Colonic mucosa (tissue), 4 donors: Measurements from ENCODE around the gene IQGAP2. TPM values are rescaled to one million over a fixed set of nuclear protein-coding genes. Genes with fewer than 3 reads are reported as not detected.
A peak's percentile ranks its signal among the peaks of the same experiment; 100 is the strongest.

Experiments
- DNase-seq: peaks from one replicate; pipeline ENCODE4 v3.0.0-alpha.2; 2020
- H3K27ac ChIP-seq: fragments of 200-600 bp; one replicate; pipeline ENCODE4 v1.8.0; 2021
- H3K27me3 ChIP-seq: fragments of 200-600 bp; one replicate; pipeline ENCODE4 v1.8.0; 2021
- H3K36me3 ChIP-seq: fragments of 200-600 bp; one replicate; pipeline ENCODE4 v1.8.0; 2021
- H3K4me1 ChIP-seq: fragments of 200-600 bp; one replicate; pipeline ENCODE4 v1.8.0; 2021; ENCODE audit warnings: mild to moderate bottlenecking
- H3K4me3 ChIP-seq: fragments of 200-600 bp; one replicate; pipeline ENCODE4 v1.8.0; 2021
- H3K9ac ChIP-seq, 2 donors: one replicate each; pipeline ENCODE4 v1.7.0; 2013; ENCODE audit warnings: control low read depth in 2 of 2, low read depth in 2 of 2, low read length in 2 of 2
- H3K9me3 ChIP-seq: fragments of 200-600 bp; one replicate; pipeline ENCODE4 v1.8.0; 2021
- intact Hi-C: fragments of 100-400 bp; cut with DNase I; formaldehyde crosslinking; loops from one replicate; pipeline ENCODE4 v1.14.1; 2022
- total RNA-seq, 2 donors: library from RNA; stranded (reverse); fragmentation: NEBNext Ultra II Directional in 1 of 2; extraction: Animal tissue kit (Norgen Biotek cat#: 25700) in 1 of 2; gene quantifications; one replicate each; pipeline ENCODE4 v1.2.1, GENCODE V29; 2021
- TF ChIP-seq, protein P1 (sequence below): fragments of 200-600 bp; IDR thresholded peaks from one replicate; pipeline ENCODE4 v1.8.0; 2022; ENCODE audit warnings: antibody characterized with exemption, mild to moderate bottlenecking
- donor health status: healthy.
- donor health status: DM: no; HTN: no; CAD: no.
- donor health status: DM: no; HTN: no; CAD: no.

Gene IQGAP2
- total RNA-seq, 2 donors from 2014 or later, result 62.2 to 75.6 TPM

DNA sequence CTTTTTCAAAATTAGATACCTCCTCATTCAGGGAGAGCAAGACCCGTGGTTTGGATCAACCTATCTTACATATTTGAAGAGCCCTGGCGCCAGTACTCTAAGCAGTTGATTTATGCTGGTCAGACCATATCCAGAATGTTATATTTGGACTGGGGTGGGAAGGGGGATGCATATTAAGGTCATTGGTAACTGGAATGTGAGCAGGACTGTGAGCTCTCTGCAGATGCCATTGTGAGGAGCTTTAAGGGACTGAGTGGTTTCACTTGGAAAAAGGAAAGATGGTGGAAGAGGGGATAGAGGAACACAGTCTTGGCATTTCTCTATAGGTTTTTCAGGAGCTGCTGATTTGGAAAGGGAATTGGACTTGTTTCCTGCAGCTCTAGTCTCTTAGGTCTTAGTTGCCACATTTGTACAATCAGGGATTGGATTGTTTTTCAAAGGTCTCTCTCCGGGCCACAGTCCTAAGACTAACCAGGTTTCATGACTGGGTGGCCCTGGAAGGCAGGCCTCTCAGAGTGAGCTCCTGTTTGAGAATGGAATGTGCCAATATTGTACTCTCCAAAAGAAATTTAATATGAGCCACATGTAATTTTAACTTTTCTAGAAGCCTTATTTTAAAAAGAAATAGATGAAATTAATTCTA, 287.1 kb downstream of the IQGAP2 start:
- Histone ChIP-seq H3K27me3 (no peaks in the 10 kb centered on the region), H3K4me3 (no peak overlapping the region), H3K9ac (no peak overlapping the region), H3K9me3 (no peaks in the 10 kb centered on the region), H3K36me3 (no peaks in the 10 kb centered on the region), H3K4me1 (peaks cover 10% of the 10 kb centered on the region), H3K27ac (peak overlapping the region; percentile 61)
- no peak for DNase-seq
- intact Hi-C loops, result no loop called here
- TF ChIP-seq, protein P1, sequence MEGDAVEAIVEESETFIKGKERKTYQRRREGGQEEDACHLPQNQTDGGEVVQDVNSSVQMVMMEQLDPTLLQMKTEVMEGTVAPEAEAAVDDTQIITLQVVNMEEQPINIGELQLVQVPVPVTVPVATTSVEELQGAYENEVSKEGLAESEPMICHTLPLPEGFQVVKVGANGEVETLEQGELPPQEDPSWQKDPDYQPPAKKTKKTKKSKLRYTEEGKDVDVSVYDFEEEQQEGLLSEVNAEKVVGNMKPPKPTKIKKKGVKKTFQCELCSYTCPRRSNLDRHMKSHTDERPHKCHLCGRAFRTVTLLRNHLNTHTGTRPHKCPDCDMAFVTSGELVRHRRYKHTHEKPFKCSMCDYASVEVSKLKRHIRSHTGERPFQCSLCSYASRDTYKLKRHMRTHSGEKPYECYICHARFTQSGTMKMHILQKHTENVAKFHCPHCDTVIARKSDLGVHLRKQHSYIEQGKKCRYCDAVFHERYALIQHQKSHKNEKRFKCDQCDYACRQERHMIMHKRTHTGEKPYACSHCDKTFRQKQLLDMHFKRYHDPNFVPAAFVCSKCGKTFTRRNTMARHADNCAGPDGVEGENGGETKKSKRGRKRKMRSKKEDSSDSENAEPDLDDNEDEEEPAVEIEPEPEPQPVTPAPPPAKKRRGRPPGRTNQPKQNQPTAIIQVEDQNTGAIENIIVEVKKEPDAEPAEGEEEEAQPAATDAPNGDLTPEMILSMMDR, result no peak

DNA sequence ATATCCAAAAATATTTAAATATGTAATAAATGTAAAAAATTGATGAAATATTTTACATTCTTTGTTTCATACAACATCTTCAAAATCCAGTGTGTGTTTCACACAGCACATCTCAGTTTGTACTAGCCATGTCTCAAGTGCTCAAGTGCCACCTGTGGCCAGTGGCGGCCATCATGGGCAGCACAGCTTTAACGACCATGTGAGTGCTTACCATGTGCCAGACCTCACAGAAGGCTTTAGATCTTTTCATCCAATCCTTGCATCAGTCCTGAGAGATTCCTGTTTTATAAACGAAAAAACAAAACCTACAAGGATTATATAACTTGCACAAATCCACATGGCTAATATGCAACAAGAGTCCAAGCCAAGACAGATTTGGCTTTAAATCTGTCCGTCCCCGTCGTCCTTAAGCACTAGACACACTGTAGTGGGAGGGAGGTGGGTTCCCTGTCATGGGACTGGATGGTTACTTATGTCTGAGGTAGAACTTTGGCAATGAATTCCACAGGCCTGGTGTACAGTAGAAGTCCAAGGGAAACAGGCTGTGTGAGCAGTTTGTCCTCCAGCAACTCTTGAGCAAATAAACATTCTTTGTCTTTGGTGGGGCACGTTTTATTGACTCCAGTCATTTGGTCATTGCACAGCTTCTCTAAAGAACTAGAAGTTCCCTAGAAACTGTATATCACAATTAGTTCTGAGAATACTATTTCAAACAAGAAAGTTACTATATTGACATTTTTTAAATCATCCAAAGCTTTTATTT, 287.8 kb downstream of the IQGAP2 start:
- peak overlapping the region; percentile 61 for H3K27ac ChIP-seq
- H3K4me1 ChIP-seq, result peaks cover 10% of the 10 kb centered on the region
- no peaks in the 10 kb centered on the region for H3K9me3 ChIP-seq
- TF ChIP-seq, protein P1, result no peak
- H3K27me3 ChIP-seq, result no peaks in the 10 kb centered on the region
- no peak overlapping the region for H3K4me3 ChIP-seq
- no peak overlapping the region for H3K9ac ChIP-seq
- intact Hi-C loops, result no loop called here
- H3K36me3 ChIP-seq, result no peaks in the 10 kb centered on the region
- DNase-seq, result peak; percentile 46

DNA sequence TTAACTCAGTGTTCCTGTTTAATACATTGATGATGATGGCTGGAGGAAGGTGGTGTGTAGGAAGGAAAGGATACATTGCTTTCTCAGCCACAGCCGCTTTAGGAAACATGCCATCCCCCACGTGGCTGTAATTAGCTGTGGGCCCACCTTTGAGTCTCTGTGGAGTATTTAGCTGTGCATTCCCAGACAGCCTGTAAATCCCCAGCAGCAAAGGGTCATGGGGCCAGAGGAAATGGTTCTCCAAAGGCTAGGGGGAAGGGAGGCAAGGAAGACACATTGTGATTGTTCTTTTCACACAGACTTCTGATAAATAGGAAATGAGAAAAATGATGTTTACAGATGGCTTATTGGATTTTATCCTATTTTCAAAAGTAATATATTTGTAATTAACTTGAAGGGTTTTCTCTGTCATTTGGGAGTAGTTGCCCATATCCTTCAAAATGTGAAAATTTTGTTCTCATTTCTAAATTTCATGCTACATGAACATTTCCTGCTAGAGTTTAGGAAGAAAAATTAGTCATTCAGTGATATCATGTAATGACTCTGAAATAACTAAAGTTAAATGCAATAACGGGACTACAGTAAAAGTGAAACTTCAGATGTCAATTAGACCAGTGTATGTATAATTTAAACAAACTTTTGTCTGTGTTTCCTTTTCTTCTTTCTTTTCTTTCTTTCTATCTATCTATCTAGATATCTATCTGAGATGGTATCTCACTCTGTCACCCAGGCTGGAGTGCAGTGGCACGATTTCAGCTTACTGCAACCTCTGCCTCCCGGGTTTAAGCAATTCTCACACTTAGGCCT, 288.6 kb downstream of the IQGAP2 start:
- no peaks in the 10 kb centered on the region for H3K9me3 ChIP-seq
- no peak for DNase-seq
- H3K9ac ChIP-seq, result no peak overlapping the region

DNA sequence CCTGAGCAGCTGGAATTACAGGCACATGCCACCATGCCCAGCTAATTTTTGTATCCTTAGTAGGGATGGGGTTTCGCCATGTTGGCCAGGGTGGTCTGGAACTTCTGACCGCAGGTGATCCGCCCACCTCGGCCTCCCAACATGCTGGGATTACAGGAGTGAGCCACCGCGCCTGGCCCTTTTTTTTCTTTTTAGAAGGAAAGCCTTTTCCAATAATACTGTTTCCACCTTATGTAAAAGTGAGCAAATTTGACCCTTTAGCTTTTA, 289.1 kb downstream of the IQGAP2 start:
- Histone ChIP-seq H3K27me3 (no peaks in the 10 kb centered on the region), H3K36me3 (no peaks in the 10 kb centered on the region), H3K9me3 (no peaks in the 10 kb centered on the region), H3K27ac (peak overlapping the region; percentile 61), H3K4me1 (peaks cover 10% of the 10 kb centered on the region), H3K9ac (no peak overlapping the region), H3K4me3 (no peak overlapping the region)
- TF ChIP-seq, protein P1, result no peak
- no peak for DNase-seq
- intact Hi-C loops, result no loop called here

More for the DNA sequence above, 288.6 kb downstream of the IQGAP2 start:
- Histone ChIP-seq H3K36me3 (no peaks in the 10 kb centered on the region), H3K4me3 (no peak overlapping the region), H3K4me1 (peaks cover 10% of the 10 kb centered on the region), H3K27me3 (no peaks in the 10 kb centered on the region), H3K27ac (peak overlapping the region; percentile 61)
- TF ChIP-seq, protein P1, result no peak
- intact Hi-C loops, result no loop called here

DNA sequence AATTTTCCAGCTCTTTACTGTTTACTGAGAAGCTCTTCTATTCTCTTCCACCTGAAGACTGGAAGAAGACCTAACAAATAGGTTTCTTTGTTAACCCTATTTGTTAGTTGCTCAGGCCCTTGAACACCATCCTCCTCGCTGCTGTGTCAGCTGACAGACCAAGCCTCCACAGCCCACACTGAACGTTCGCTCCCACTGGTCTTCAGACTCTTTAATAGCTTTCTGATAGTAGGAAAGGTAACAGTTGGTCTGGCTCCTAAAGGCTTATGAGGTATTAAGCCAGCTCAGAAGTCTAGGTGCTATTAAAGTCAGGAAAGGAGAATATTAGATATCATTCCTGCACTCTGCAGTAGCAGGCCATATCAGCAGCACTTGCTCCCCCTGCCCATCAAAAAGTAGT, 289.6 kb downstream of the IQGAP2 start:
- intact Hi-C loops, result no loop called here
- no peak overlapping the region for H3K9ac ChIP-seq

More for the DNA sequence above, 289.6 kb downstream of the IQGAP2 start:
- H3K4me3 ChIP-seq, result no peak overlapping the region
- H3K27ac ChIP-seq, result no peak overlapping the region
- no peaks in the 10 kb centered on the region for H3K36me3 ChIP-seq
- peaks cover 10% of the 10 kb centered on the region for H3K4me1 ChIP-seq
- H3K9me3 ChIP-seq, result no peaks in the 10 kb centered on the region
- no peaks in the 10 kb centered on the region for H3K27me3 ChIP-seq
- DNase-seq, result no peak
- TF ChIP-seq, protein P1, result no peak
